Measurements from ENCODE around the gene TEX19. TPM values are rescaled to one million over a fixed set of nuclear protein-coding genes. Genes with fewer than 3 reads are reported as not detected.

Gene TEX19, protein sequence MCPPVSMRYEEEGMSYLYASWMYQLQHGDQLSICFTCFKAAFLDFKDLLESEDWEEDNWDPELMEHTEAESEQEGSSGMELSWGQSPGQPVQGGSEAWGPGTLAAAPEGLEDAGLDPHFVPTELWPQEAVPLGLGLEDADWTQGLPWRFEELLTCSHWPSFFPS
- total RNA-seq (2014; rRNA removed; shearing (Covaris generic)) = 0.20 and 0.57 TPM in 2 replicates
- 2.6 and 3.3 TPM in 2 replicates for polyA plus RNA-seq (2014; cell fraction: nucleus; rRNA removed)

DNA sequence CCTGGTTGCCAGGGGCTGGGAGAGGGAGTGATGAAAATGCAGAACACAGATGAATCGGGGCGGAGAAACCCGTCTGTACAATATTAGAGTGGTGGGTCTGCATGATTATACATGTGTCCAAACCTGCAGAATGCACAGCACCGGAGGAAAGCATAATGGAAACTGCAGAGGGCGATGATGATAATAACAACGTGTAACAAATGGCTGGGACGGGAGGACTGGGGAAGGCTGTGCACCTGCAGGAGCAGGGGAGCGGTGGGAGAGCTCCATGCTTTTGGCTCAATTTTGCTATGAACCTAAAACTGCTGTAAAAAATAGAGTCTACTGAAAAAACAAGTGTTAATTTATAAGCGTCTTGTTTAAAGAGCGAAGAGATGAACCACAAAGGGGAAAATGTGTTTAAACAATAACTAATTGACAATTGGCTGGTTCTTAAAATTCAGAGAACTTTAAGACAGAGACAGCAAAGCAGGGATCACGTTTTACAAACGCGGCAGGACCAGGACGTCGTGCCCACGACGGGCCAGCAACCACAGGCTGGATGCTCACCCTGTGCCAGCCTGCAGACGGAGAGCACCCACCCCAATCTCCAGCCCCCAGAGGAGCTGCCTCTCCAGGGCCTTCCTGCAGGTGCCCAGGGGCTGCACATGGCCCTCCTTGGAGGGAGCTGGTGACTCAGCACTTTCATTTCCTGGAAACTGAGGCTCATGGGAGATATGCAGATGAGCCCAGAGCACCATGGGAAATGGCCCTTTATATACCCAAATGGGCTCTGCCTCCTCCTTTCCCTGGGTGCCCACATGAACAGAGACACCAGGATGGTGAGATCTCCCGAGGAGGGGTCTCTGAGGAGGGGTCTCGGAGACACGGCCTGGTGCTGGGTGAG lies at the start of gene TEX19:
TSS of gene TEX19 (plus strand) at position 783 of the 886 bp plus-strand sequence. CDS start 2,904 bp downstream, outside the sequence.
- no peak for DNase-seq (ENCODE audit: extremely low read depth, low read depth)

GRCh38 chr17:82309656-82310570 lies 49.1 kb upstream of the TEX19 start:
- DNase-seq (ENCODE audit: extremely low read depth, low read depth) = no peak

- DNase-seq (ENCODE audit: extremely low read depth, low read depth) = no peak
These were observed 48.2 kb upstream of the TEX19 start for GRCh38 chr17:82310877-82311276.

DNA sequence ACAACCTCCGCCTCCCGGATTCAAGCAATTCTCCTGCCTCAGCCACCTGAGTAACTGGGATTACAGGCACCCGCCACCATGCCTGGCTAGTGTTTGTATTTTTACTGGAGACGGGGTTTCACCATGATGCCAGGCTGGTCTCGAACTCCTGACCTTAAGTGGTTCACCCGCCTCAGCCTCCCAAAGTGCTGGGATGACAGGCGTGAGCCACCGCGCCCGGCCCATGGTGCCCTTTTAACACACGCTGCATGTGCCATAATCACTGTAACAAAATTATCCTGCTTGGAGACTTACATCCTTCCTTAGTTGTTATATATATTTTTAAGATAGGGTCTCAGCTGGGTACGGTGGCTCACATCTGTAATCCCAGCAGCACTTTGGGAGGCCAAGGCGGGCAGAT lies 47.1 kb upstream of the TEX19 start:
- no peak for DNase-seq (ENCODE audit: extremely low read depth, low read depth)

- DNase-seq (ENCODE audit: extremely low read depth, low read depth) = no peak
These were observed 45.6 kb upstream of the TEX19 start for GRCh38 chr17:82313195-82314011.

DNA sequence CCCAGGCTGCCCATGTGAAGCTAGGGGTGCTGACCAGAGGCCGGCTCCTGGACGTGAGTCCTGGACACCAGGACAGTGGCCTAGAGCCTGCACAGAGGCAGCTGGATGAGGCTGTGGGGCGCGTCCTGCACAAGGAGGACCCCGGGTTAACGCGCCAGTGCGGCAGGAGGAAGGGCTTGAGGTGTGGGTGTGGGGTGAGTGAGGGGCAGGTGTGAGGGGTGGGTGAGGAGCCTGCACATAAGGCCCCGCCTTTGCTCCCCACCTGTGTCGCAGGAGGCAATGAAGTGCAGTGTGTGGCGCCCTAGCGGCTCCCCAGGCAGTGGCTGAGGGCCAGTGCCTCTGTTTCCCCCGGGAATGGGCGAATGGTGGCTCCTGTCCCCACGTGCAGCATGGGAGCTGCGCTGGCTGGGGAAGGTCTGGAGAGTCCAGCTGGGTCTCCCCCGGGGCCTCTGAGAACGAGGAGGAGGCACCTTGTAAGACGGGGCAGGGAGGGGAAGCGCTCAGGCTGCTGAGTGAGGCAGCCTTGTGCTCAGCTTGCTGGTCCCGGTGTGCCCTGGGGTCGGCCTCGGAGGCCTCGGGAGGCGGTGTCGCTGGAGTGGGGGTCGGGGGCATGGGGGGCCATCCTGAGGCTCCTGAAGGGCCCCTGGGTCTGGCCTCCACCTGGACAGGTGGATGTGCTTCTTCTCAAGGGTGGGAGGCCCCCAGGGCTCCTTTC lies 44.9 kb upstream of the TEX19 start:
- no peak for DNase-seq (ENCODE audit: extremely low read depth, low read depth)

DNA sequence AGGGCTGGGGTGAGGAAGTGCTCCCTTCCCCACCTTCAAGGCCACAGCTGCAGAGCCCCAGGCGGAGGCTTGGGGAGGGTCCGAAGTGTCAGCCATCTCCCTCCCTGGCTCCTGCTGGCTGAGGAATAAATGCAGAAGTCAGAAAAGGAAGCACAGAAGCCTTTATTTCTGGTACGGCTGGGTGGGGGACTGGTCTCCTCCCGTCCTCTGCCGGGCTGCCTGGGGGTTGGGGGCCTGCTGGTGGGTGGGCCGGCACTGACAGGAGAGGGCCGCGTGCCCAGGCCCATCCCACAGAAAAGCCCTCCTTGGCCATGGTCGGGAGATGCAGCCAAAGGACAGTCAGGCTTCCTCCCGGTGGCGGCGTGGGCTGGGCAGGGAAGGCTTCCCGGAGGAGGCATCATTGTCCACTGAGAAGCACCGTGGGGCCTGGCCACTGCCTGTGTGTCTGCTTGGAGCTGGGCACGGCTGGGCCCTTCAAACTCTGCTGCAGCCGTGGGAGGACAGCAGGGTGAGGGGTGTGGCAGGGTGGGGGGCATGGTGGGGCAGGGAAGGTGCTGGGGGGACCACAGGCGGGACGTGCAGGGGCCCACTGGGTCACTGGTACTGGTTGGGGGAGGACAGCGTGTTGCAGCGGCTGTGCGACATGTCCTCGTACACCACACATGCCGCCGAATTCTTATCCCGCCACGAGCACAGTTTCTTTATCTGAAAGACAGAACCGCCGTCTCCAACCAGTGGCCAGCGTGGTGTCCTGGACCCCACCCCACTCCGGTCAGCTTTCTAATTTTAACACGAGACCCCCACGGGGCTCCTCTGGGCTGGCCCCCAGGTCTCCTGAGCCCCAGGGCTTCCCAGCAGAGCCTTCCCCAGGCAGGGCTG lies 44.1 kb upstream of the TEX19 start:
- no peak for DNase-seq (ENCODE audit: extremely low read depth, low read depth)

GRCh38 chr17:82315703-82316358 lies 43.2 kb upstream of the TEX19 start:
- no peak for DNase-seq (ENCODE audit: extremely low read depth, low read depth)

- no peak for DNase-seq (ENCODE audit: extremely low read depth, low read depth)
These were observed 42.2 kb upstream of the TEX19 start for GRCh38 chr17:82316651-82317393.

DNA sequence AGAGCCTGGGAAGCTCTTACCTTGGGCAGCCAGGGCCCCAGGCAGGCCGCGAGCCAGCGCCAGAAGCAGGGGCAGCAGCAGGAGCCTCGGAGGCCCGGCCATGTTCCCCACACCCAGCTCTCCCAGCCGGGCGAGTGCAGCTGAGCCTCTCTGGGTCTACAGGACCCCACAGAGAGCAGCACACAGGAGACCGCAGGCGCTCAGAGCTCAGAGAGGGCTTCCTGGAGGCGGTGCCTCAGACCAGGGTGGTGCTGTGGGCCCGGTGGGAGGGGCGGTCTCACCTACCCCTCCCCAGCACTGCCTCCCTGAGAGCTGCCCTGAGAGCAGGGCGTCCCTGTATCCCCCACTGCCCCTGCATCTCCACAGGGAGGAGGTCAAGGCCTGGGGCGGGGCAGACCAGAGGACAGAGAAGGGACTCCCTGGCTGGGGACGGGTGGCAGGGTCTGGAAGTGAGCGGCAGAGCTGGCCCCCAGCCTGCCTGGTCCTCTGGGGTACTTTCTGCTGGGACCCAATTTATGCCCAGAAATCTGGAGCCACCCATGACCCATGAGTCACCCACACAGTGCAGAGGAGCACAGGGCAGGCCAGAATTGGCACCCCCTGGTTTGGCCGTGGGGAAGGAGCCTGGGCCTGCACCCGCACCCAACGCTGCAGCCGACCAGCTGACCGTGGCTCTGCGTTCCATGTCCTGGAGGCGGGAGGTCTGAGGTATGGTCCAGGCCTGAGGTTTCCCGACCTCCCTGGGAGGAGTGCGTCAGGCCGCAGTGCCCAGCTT lies 41.5 kb upstream of the TEX19 start, which contains the start of gene CD7:
TSS of gene CD7 (minus strand) at position 215 of the 775 bp plus-strand sequence. CDS start at position 102, 113 bp downstream.
- DNase-seq (ENCODE audit: extremely low read depth, low read depth) = no peak

DNA sequence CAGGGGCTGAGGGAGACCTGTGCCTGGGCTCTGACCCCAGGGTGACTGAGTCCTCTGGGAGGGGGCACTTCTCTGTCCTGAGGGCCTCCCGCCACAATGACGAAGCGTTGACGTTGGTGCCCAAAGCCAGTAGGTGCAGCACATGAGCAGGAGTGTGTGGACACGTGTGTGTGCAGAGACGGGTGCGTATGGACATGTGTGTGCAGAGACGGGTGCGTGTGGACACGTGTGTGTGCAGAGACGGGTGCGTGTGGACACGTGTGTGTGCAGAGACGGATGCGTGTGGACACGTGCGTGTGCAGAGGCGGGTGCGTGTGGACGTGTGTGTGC lies 40.9 kb upstream of the TEX19 start:
- no peak for DNase-seq (ENCODE audit: extremely low read depth, low read depth)

DNA sequence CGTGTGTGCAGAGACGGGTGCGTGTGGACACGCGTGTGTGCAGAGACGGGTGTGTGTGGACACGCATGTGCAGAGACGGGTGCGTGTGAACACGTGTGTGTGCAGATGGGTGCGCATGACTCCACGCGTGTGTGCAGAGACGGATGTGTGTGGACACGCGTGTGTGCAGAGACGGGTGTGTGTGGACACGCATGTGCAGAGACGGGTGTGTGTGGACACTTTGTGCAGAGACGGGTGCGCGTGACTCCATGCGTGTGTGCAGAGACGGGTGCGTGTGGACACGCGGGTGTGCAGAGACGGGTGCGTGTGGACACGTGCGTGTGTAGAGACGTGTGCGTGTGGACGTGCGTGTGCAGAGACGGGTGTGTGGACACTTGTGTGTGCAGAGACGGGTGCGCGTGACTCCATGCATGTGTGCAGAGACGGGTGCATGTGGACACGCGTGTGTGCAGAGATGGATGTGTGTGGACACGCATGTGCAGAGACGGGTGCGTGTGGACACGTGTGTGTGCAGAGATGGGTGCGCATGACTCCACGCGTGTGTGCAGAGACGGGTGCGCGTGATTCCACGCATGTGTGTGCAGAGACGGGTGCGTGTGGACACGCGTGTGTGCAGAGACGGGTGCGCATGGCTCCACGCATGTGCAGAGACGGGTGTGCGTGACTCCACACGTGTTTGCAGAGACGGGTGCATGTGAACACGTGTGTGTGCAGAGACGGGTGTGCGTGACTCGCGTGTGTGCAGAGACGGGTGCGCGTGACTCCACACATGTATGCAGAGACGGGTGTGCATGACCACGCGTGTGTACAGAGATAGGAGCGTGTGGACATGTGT lies 40.1 kb upstream of the TEX19 start:
- no peak for DNase-seq (ENCODE audit: extremely low read depth, low read depth)

- DNase-seq (ENCODE audit: extremely low read depth, low read depth) = no peak
These were observed 39.4 kb upstream of the TEX19 start for GRCh38 chr17:82319619-82320062.

DNA sequence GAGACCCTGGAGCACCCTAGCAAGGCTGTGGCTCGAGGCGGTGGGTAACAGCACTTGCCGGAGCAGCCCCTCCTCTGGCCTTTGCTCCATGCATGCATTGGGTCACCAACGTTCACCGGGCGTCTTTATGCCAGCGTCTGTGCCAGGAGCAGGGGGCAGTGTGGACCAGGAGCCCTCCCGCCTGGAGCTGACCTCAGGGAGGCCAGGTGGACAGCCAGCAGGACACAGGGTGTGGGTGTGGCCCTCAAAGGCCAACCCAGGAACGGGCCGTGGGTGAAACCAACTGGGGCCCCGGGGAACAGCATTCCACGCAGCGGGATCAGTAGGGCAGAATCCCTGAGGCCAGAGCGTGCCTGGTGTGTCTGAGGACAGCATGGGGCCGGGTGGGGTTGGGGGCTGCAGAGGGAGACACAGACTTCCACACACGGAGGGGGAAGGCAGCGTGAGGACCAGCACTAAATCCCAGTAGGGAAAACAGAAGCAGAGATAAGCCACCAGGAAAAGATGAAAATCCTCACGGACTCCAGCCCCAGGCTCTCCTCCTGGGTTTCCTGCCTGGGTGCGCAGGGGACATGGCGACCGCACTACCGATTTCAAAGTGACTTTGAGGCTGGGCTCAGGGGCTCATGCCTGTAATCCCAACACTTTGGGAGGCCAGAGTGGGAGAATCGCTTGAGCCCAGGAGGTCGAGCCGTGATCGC lies 38.8 kb upstream of the TEX19 start:
- DNase-seq (ENCODE audit: extremely low read depth, low read depth) = no peak

Measured in NCI-H460 (cell line).